SK-N-SH treated with all-trans-retinoic acid at 6 μM for 48 hours (cell line): ENCODE measurements around the gene QRFP.

Source experiments
- CSDC2 ChIP-seq: fragments of 250-450 bp; sonication (Bioruptor Pico); IDR thresholded peaks from 2 replicates; pipeline ENCODE4 v1.5.0; 2020; ENCODE audit warnings: mild to moderate bottlenecking, moderate library complexity
- CSRNP3 ChIP-seq: fragments of 250-450 bp; sonication (Bioruptor Pico); IDR thresholded peaks from 2 replicates; pipeline ENCODE4 v1.5.1; 2021; ENCODE audit warnings: mild to moderate bottlenecking, moderate library complexity
- OSR1 ChIP-seq: fragments of 250-450 bp; sonication (Bioruptor Pico); IDR thresholded peaks from 2 replicates; pipeline ENCODE4 v1.8.0; 2022; ENCODE audit warnings: moderate library complexity, mild to moderate bottlenecking, inconsistent platforms
- PATZ1 ChIP-seq: fragments of 250-450 bp; sonication (Bioruptor Pico); IDR thresholded peaks from 2 replicates; pipeline ENCODE4 v1.8.0; 2020; ENCODE audit warnings: mild to moderate bottlenecking, moderate library complexity, borderline replicate concordance
- RARB ChIP-seq: fragments of 250-450 bp; sonication (Bioruptor Pico); IDR thresholded peaks from 2 replicates; pipeline ENCODE4 v1.8.0; 2021; ENCODE audit warnings: mild to moderate bottlenecking, moderate library complexity
- TCF4 ChIP-seq: fragments of 250-450 bp; sonication (Bioruptor Pico); IDR thresholded peaks from 2 replicates; pipeline ENCODE4 v1.8.0; 2021; ENCODE audit warnings: mild to moderate bottlenecking, moderate library complexity, borderline replicate concordance

- TF ChIP-seq RARB (CRISPR knock-in tag): no peak
- TF ChIP-seq TCF4 (CRISPR knock-in tag): no peak
- TF ChIP-seq CSDC2: no peak
- no peak for TF ChIP-seq CSRNP3 (CRISPR knock-in tag)
- TF ChIP-seq PATZ1 (CRISPR knock-in tag): no peak
- no peak for TF ChIP-seq OSR1 (CRISPR knock-in tag)
These were observed 35.9 kb upstream of the QRFP start for GRCh38 chr9:130932255-130933079.
